K562 (cell line): Measurements from ENCODE around the gene ARL14EP. TPM values are rescaled to one million over a fixed set of nuclear protein-coding genes. Genes with fewer than 3 reads are reported as not detected.

Source experiments
- ATAC-seq: fragments of 200-7000 bp; cut with Tn5 transposase; 3 replicates; pipeline ENCODE4 v1.9.1; 2020; ENCODE audit warnings: moderate library complexity
- BruUV-seq: library from RNA; stranded (reverse); fragments of 400-500 nt; replicated peaks from 2 replicates; lab custom pipeline; 2021; lab: Mats Ljungman, UMichigan
- CTCF ChIA-PET: fragments of 300-600 bp; formaldehyde crosslinking; extraction: SDS; loops from one replicate; lab custom pipeline; 2021; ENCODE audit warnings: low intra/inter-chr PET ratio; lab: Yijun Ruan, JAX
- POLR2A ChIA-PET: fragments of 300-600, 350-650 bp; sonication (Branson Sonifier 250); formaldehyde crosslinking; extraction: SDS; loops from one replicate; lab custom pipeline; 2021; ENCODE audit warnings: antibody characterized with exemption, inconsistent platforms; lab: Yijun Ruan, JAX
- DNase-seq, 4 experiments: peaks; one replicate each; pipeline versions ENCODE4 v3.0.0 to v3.0.0-alpha.2; 2011 to 2018; ENCODE audit warnings: low spot score in 3 of 4, mixed read lengths in 3 of 4; ENCODE audit errors: extremely low read depth in 1 of 4
- FAIRE-seq: peaks from 2 replicates; lab custom pipeline; 2011; peaks lifted over from hg19 to GRCh38; lab: Jason Lieb, UNC
- H2AFZ ChIP-seq: 2 replicates; pipeline ENCODE4 v1.6.0; 2011; ENCODE audit warnings: low read depth, low read length, control low read depth, inconsistent platforms
- H3K27ac ChIP-seq: fragments of 200-600 bp; 3 replicates; pipeline ENCODE4 v1.8.0; 2011; ENCODE audit warnings: low read depth, mild to moderate bottlenecking, control low read depth, inconsistent platforms, low read length, moderate library complexity, mixed read lengths; ENCODE audit errors: extremely low read depth
- H3K27me3 ChIP-seq, 2 experiments: fragments of 300-600 bp in 1 of 2; 2 replicates in 1 of 2; 3 replicates in 1 of 2; pipeline versions ENCODE4 v1.6.0 to v1.8.0; 2011; ENCODE audit warnings: inconsistent platforms in 2 of 2, low read length in 2 of 2, mild to moderate bottlenecking in 1 of 2, mixed read lengths in 1 of 2, moderate library complexity in 1 of 2; ENCODE audit not compliant: control insufficient read depth in 2 of 2, insufficient read depth in 2 of 2
- H3K36me3 ChIP-seq: fragments of 300-600 bp; 3 replicates; pipeline ENCODE4 v1.8.0; 2011; ENCODE audit warnings: mild to moderate bottlenecking, low read length, inconsistent platforms; ENCODE audit not compliant: control insufficient read depth, insufficient read depth
- H3K4me1 ChIP-seq, 2 experiments: fragments of 200-600 bp in 1 of 2; replicated peaks in 1 of 2; 2 replicates in 1 of 2; 3 replicates in 1 of 2; pipeline versions ENCODE4 v1.5.1 to v1.8.0; 2011; ENCODE audit warnings: inconsistent platforms in 2 of 2, low read length in 2 of 2, mild to moderate bottlenecking in 1 of 2, mixed read lengths in 1 of 2, moderate library complexity in 1 of 2; ENCODE audit not compliant: control insufficient read depth in 2 of 2, insufficient read depth in 2 of 2
- H3K4me2 ChIP-seq: 2 replicates; pipeline ENCODE4 v1.6.1; 2011; ENCODE audit warnings: low read length, control low read depth, inconsistent platforms, mixed read lengths; ENCODE audit not compliant: insufficient read depth
- H3K4me3 ChIP-seq: fragments of 200-600 bp; sonication (generic), shearing (Covaris generic); 2 replicates; pipeline ENCODE4 v1.5.1; 2016; ENCODE audit warnings: control low read depth, inconsistent platforms
- H3K79me2 ChIP-seq: fragments of 200-600 bp; 3 replicates; pipeline ENCODE4 v1.8.0; 2011; ENCODE audit warnings: low read length, inconsistent platforms; ENCODE audit not compliant: control insufficient read depth, insufficient read depth
- H3K9ac ChIP-seq, 2 experiments: 2 replicates each; pipeline versions ENCODE4 v1.6.0 to v1.6.1; 2011; ENCODE audit warnings: low read depth in 2 of 2, low read length in 2 of 2, control low read depth in 1 of 2, inconsistent platforms in 1 of 2, mild to moderate bottlenecking in 1 of 2, mixed read lengths in 1 of 2; ENCODE audit not compliant: insufficient read depth in 1 of 2
- H3K9me1 ChIP-seq: one replicate; pipeline ENCODE4 v1.6.0; 2011; ENCODE audit warnings: inconsistent platforms, mild to moderate bottlenecking, low read length, moderate library complexity; ENCODE audit not compliant: control insufficient read depth, insufficient read depth
- H3K9me3 ChIP-seq: replicated peaks from 2 replicates; pipeline ENCODE4 v1.5.1; 2011; ENCODE audit warnings: low read depth, low read length, inconsistent platforms; ENCODE audit not compliant: control insufficient read depth, insufficient read depth
- H4K20me1 ChIP-seq: replicated peaks from 2 replicates; pipeline ENCODE4 v1.6.1; 2011; ENCODE audit warnings: low read length, inconsistent platforms, mixed read lengths; ENCODE audit not compliant: control insufficient read depth, insufficient read depth
- CREBBP ChIP-seq: IDR thresholded peaks from one replicate; pipeline ENCODE4 v1.6.1; 2012; ENCODE audit warnings: low read depth, mild to moderate bottlenecking, control low read depth, inconsistent platforms, low read length
- MAZ ChIP-seq, 2 experiments: fragments of 450-650 bp in 1 of 2; sonication (generic) in 1 of 2; formaldehyde crosslinking; IDR thresholded peaks in 1 of 2; conservative IDR thresholded peaks in 1 of 2; 2 replicates each; pipeline versions ENCODE4 v1.4.0 to v1.5.0; 2020; ENCODE audit warnings: mild to moderate bottlenecking in 1 of 2, missing genetic modification reagents in 1 of 2
- MEF2D ChIP-seq: conservative IDR thresholded peaks from 2 replicates; pipeline ENCODE4 v1.6.1; 2016; ENCODE audit warnings: low read depth, missing genetic modification characterization, missing compliant biosample characterization
- TCF3 ChIP-seq: sonication (generic); formaldehyde crosslinking; IDR thresholded peaks from 2 replicates; pipeline ENCODE4 v1.4.0; 2020; ENCODE audit warnings: mild to moderate bottlenecking, missing genetic modification reagents
- ZNF609 ChIP-seq: sonication (generic); formaldehyde crosslinking; IDR thresholded peaks from 2 replicates; pipeline ENCODE4 v1.8.1; 2023; ENCODE audit warnings: missing genetic modification reagents, mild to moderate bottlenecking, borderline replicate concordance
- WGBS: fragments of 100-300 bp; shearing (Covaris generic); methylation state at CpG from one replicate; pipeline ENCODE4 v1.1.6; 2016; ENCODE audit warnings: low coverage, mixed read lengths; ENCODE audit not compliant: insufficient coverage; ENCODE audit errors: missing lambda C conversion rate; 5-methylcytosine and 5-hydroxymethylcytosine counted together
- in situ Hi-C: fragments of 300-500 bp; cut with MboI; formaldehyde crosslinking; loops from 4 replicates; pipeline ENCODE4 v1.15.0; 2018; ENCODE audit warnings: inconsistent platforms, mixed read lengths
- intact Hi-C: fragments of 100-400 bp; cut with micrococcal nuclease; formaldehyde crosslinking; loops from 2 replicates; pipeline ENCODE4 v1.14.2; 2022
- polyA plus RNA-seq, 8 experiments: library from polyadenylated mRNA; depleted of rRNA in 4 of 8; stranded (reverse) in 5 of 8; unstranded in 3 of 8; fragments of >200 nt; fragmentation: Nextera tagmentation in 2 of 8; fragmentation: Illumina TruSeq in 1 of 8; extraction: Ambion mirVana in 2 of 8; extraction: Trizol in 1 of 8; gene quantifications; 2 replicates each; pipeline versions ENCODE4 v1.2.1 to v1.2.3, GENCODE V29; 2011 to 2014; ENCODE audit warnings: inconsistent platforms in 1 of 8, missing spikeins in 1 of 8
- total RNA-seq, 7 experiments: library from RNA; depleted of rRNA in 6 of 7; stranded (reverse); fragments of >200 nt in 6 of 7; fragmentation: Illumina TruSeq in 2 of 7; extraction: Trizol in 2 of 7; gene quantifications; 2 replicates each; pipeline versions ENCODE4 v1.2.1 to v1.2.3, GENCODE V29; 2011 to 2021; ENCODE audit warnings: low replicate concordance in 1 of 7

Gene ARL14EP
- total and polyA plus RNA-seq, 9 of the 15 experiments (the other 6 are each of a cell fraction or from before 2014, with no cell fraction given) = 11.4 to 42.7 (median 25.9) TPM

GRCh38 chr11:30313580-30313979 is 9.3 kb upstream of the ARL14EP start:
- Histone ChIP-seq H3K4me1 (no peaks in the 10 kb centered on the region), H2AFZ (no peak overlapping the region), H3K4me2 (no peak overlapping the region), H4K20me1 (no peaks in the 10 kb centered on the region), H3K4me3 (no peak overlapping the region), H3K9me1 (no peaks in the 10 kb centered on the region), H3K79me2 (no peaks in the 10 kb centered on the region), H3K9me3 (no peaks in the 10 kb centered on the region), H3K27me3 (no peaks in the 10 kb centered on the region; a peak in 1 of 5 replicates), H3K36me3 (no peaks in the 10 kb centered on the region), H3K27ac (no peak overlapping the region), H3K9ac (no peak overlapping the region)
- no TSS peak for BruUV-seq
- FAIRE-seq = no peak
- no peak for DNase-seq
- no peak for ATAC-seq
- ChIA-PET CTCF (no interaction called here), POLR2A (no interaction called here)
- TF ChIP-seq TCF3 (CRISPR knock-in tag) (no peak), MEF2D (tag) (no peak), CREBBP (no peak), MAZ (CRISPR knock-in tag; conservative IDR thresholded peaks at IDR 0.05 in 1 of 2, IDR thresholded peaks at IDR 0.05 in 1 of 2) (no peak), ZNF609 (CRISPR knock-in tag) (no peak)
- intact Hi-C loops (no loop called here), in situ Hi-C loops (no loop called here)
- 0% methylated on average over 2 of the region's 2 CpGs for WGBS
